Measurements from ENCODE around the gene LGALS14. TPM values are rescaled to one million over a fixed set of nuclear protein-coding genes. Genes with fewer than 3 reads are reported as not detected.

Gene LGALS14
- polyA plus RNA-seq (2013, experiment 1 of 2): not detected
- not detected for polyA plus RNA-seq (2013, experiment 2 of 2)

DNA sequence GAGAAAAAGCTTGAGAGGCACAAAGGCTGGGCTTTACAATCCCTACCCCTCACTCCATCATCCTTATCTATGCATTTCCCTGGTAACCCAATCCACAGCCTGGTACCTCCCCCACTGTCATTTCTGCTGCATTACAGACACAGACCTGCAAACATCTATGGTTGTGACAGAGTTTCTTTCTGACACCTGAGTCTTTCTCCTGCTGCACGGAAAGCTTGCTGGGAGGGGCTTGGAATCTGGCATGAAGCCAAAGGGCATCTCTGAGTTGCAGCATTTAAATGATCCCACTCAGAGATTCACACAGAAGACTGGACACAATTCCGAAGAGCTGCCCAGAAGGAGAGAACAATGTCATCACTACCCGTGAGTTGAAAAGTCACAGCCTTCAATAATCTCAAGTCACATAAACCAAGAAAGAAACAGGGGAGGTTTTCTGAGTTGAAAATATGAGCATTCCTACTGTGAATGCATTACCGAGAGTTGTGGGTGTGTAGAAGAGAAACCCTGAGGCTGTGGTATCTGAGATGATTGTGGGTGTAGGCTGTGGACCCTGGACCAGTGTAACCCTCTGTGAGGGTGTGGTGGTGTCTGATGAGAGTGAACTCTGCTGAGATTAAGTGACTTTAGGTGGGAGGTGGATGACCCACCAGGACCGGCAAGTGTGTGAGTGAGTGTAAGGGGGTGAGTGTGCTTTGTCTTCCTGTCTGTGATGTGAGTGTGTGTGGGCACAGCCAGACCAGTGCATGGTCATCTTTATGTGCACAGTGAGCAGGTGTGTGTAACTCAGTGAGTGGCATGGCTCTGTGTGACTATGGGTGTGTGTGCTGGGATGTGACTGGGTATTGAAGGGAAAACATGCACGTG is at the start of gene LGALS14:
Gene LGALS14, plus strand, starts transcription at position 301 of the 864 bp plus-strand sequence. Its CDS starts 48 bp downstream, at position 349.
- no CpG with 5 or more reads among the region's 6 CpGs for WGBS, 2 donors (ENCODE audit: extremely low coverage in 2 of 2, insufficient read length in 2 of 2, insufficient replicate concordance in 1 of 2)
- Histone ChIP-seq H2AFZ (ENCODE audit: low read length) (no peak within 1 kb of the TSS), H4K91ac (ENCODE audit: low read depth, low read length, poor library complexity) (peak within 1 kb of the TSS; percentile 6), H3K4me3 (ENCODE audit: low read length in 2 of 2) (no peak within 1 kb of the TSS), H3K18ac (ENCODE audit: low read length) (no peak within 1 kb of the TSS), H3K9ac (ENCODE audit: low read depth, low read length, poor library complexity) (no peak within 1 kb of the TSS), H3K79me1 (ENCODE audit: low read depth, low read length) (no peaks in the 10 kb centered on the region), H3K27ac (replicated peaks; ENCODE audit: low read length) (no peak within 1 kb of the TSS), H2BK12ac (ENCODE audit: low read length) (no peak within 1 kb of the TSS), H4K8ac (ENCODE audit: low read depth, low read length) (no peak within 1 kb of the TSS), H2BK15ac (ENCODE audit: low read length) (no peak within 1 kb of the TSS), H2BK120ac (ENCODE audit: low read depth, low read length) (peak within 1 kb of the TSS; percentile 42), H3K27me3 (ENCODE audit: control insufficient read depth in 3 of 3, insufficient read depth in 3 of 3, low read depth in 1 of 3, low read length in 3 of 3) (peaks cover 0 to 21% (median 0%) of the 10 kb centered on the region in 3 experiments), H2BK5ac (ENCODE audit: low read length) (no peak within 1 kb of the TSS), H3K36me3 (replicated peaks in 1 of 2; ENCODE audit: control insufficient read depth in 2 of 2, insufficient read depth in 2 of 2, low read length in 2 of 2) (no peaks in the 10 kb centered on the region), H3K23ac (ENCODE audit: low read depth, low read length, poor library complexity) (no peak within 1 kb of the TSS), H3K4me2 (ENCODE audit: insufficient read depth, low read length, poor library complexity, severe bottlenecking) (no peak within 1 kb of the TSS), H3K4me1 (ENCODE audit: control insufficient read depth in 2 of 2, insufficient read depth in 1 of 2, low read depth in 1 of 2, low read length in 2 of 2) (no peaks in the 10 kb centered on the region), H3K9me3 (replicated peaks in 1 of 2; ENCODE audit: control insufficient read depth in 2 of 2, insufficient read depth in 1 of 2, low read depth in 1 of 2, low read length in 2 of 2) (no peaks in the 10 kb centered on the region), H2AK5ac (ENCODE audit: low read depth, low read length) (no peak within 1 kb of the TSS), H3K4ac (ENCODE audit: low read length) (no peak within 1 kb of the TSS), H3K14ac (ENCODE audit: low read length) (peak within 1 kb of the TSS; percentile 57)
- DNase-seq (ENCODE audit: low spot score): no peak

GRCh38 chr19:39655613-39656012 is 48.7 kb upstream of the LGALS14 start, which contains the start of gene LGALS16:
TSS of gene LGALS16 (plus strand) at chr19:39655913. CDS start at chr19:39655962, 49 bp downstream.
- Histone ChIP-seq H4K8ac (ENCODE audit: low read depth, low read length) (no peak within 1 kb of the TSS), H3K36me3 (replicated peaks in 1 of 2; ENCODE audit: control insufficient read depth in 2 of 2, insufficient read depth in 2 of 2, low read length in 2 of 2) (no peaks in the 10 kb centered on the region), H3K23ac (ENCODE audit: low read depth, low read length, poor library complexity) (no peak within 1 kb of the TSS), H3K4ac (ENCODE audit: low read length) (no peak within 1 kb of the TSS), H3K9me3 (replicated peaks in 1 of 2; ENCODE audit: control insufficient read depth in 2 of 2, insufficient read depth in 1 of 2, low read depth in 1 of 2, low read length in 2 of 2) (no peaks in the 10 kb centered on the region), H3K4me3 (ENCODE audit: low read length in 2 of 2) (peak within 1 kb of the TSS in 1 of 2 donors; percentile 63), H3K4me1 (ENCODE audit: control insufficient read depth in 2 of 2, insufficient read depth in 1 of 2, low read depth in 1 of 2, low read length in 2 of 2) (no peaks in the 10 kb centered on the region), H4K91ac (ENCODE audit: low read depth, low read length, poor library complexity) (no peak within 1 kb of the TSS), H2BK120ac (ENCODE audit: low read depth, low read length) (no peak within 1 kb of the TSS), H3K27ac (replicated peaks; ENCODE audit: low read length) (no peak within 1 kb of the TSS), H3K9ac (ENCODE audit: low read depth, low read length, poor library complexity) (peak within 1 kb of the TSS; percentile 18), H2AFZ (ENCODE audit: low read length) (no peak within 1 kb of the TSS), H3K27me3 (ENCODE audit: control insufficient read depth in 3 of 3, insufficient read depth in 3 of 3, low read depth in 1 of 3, low read length in 3 of 3) (peaks cover 0 to 3% (median 0%) of the 10 kb centered on the region in 3 experiments), H2AK5ac (ENCODE audit: low read depth, low read length) (no peak within 1 kb of the TSS), H3K14ac (ENCODE audit: low read length) (no peak within 1 kb of the TSS), H2BK5ac (ENCODE audit: low read length) (no peak within 1 kb of the TSS), H2BK15ac (ENCODE audit: low read length) (no peak within 1 kb of the TSS), H3K4me2 (ENCODE audit: insufficient read depth, low read length, poor library complexity, severe bottlenecking) (no peak within 1 kb of the TSS), H3K79me1 (ENCODE audit: low read depth, low read length) (peaks cover 1% of the 10 kb centered on the region), H3K18ac (ENCODE audit: low read length) (no peak within 1 kb of the TSS), H2BK12ac (ENCODE audit: low read length) (no peak within 1 kb of the TSS)
- DNase-seq (ENCODE audit: low spot score): no peak
- WGBS, 2 donors (ENCODE audit: extremely low coverage in 2 of 2, insufficient read length in 2 of 2, insufficient replicate concordance in 1 of 2): no CpG with 5 or more reads among the region's 3 CpGs

DNA sequence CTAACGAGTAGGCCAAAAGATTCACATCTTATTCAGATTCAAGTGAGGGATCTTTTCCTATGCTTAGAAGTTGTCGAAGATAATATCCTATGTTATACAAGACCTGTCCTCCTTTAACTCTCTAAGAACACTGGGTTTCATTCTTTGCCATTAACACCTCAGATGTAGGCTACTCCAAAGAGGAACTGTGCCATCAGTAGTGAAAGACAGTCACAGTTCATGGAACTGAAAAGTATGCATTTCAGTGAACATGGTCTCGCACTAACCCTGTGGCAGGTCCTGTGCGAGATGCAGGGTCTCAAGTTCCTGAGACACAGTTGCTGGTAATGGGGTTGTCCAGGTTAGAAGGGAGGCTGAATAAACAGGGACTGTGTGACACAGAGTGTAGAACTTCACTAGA is 44.5 kb upstream of the LGALS14 start:
- Histone ChIP-seq H3K4me2 (ENCODE audit: insufficient read depth, low read length, poor library complexity, severe bottlenecking) (no peak overlapping the region), H4K91ac (ENCODE audit: low read depth, low read length, poor library complexity) (no peak overlapping the region), H3K23ac (ENCODE audit: low read depth, low read length, poor library complexity) (no peak overlapping the region), H2BK5ac (ENCODE audit: low read length) (no peak overlapping the region), H4K8ac (ENCODE audit: low read depth, low read length) (no peak overlapping the region), H3K9me3 (replicated peaks in 1 of 2; ENCODE audit: control insufficient read depth in 2 of 2, insufficient read depth in 1 of 2, low read depth in 1 of 2, low read length in 2 of 2) (no peaks in the 10 kb centered on the region), H3K27ac (replicated peaks; ENCODE audit: low read length) (no peak overlapping the region), H3K27me3 (ENCODE audit: control insufficient read depth in 3 of 3, insufficient read depth in 3 of 3, low read depth in 1 of 3, low read length in 3 of 3) (peaks cover 0 to 3% (median 0%) of the 10 kb centered on the region in 3 experiments), H3K79me1 (ENCODE audit: low read depth, low read length) (peaks cover 1% of the 10 kb centered on the region), H3K18ac (ENCODE audit: low read length) (no peak overlapping the region), H3K4me1 (ENCODE audit: control insufficient read depth in 2 of 2, insufficient read depth in 1 of 2, low read depth in 1 of 2, low read length in 2 of 2) (no peaks in the 10 kb centered on the region), H3K9ac (ENCODE audit: low read depth, low read length, poor library complexity) (no peak overlapping the region), H2AFZ (ENCODE audit: low read length) (no peak overlapping the region), H2AK5ac (ENCODE audit: low read depth, low read length) (no peak overlapping the region), H3K36me3 (replicated peaks in 1 of 2; ENCODE audit: control insufficient read depth in 2 of 2, insufficient read depth in 2 of 2, low read length in 2 of 2) (no peaks in the 10 kb centered on the region), H2BK120ac (ENCODE audit: low read depth, low read length) (no peak overlapping the region), H3K4me3 (ENCODE audit: low read length in 2 of 2) (no peak overlapping the region), H2BK15ac (ENCODE audit: low read length) (no peak overlapping the region), H3K14ac (ENCODE audit: low read length) (no peak overlapping the region), H2BK12ac (ENCODE audit: low read length) (no peak overlapping the region), H3K4ac (ENCODE audit: low read length) (no peak overlapping the region)
- no CpG with 5 or more reads among the region's 4 CpGs for WGBS, 2 donors (ENCODE audit: extremely low coverage in 2 of 2, insufficient read length in 2 of 2, insufficient replicate concordance in 1 of 2)
- DNase-seq (ENCODE audit: low spot score): no peak

- no peak overlapping the region for H3K14ac ChIP-seq (ENCODE audit: low read length)
- no peak overlapping the region for H2BK12ac ChIP-seq (ENCODE audit: low read length)
- WGBS, 2 donors (ENCODE audit: extremely low coverage in 2 of 2, insufficient read length in 2 of 2, insufficient replicate concordance in 1 of 2): no CpG with 5 or more reads among the region's 4 CpGs
- no peak overlapping the region for H3K18ac ChIP-seq (ENCODE audit: low read length)
- no peaks in the 10 kb centered on the region for H3K36me3 ChIP-seq (replicated peaks in 1 of 2; ENCODE audit: control insufficient read depth in 2 of 2, insufficient read depth in 2 of 2, low read length in 2 of 2)
- no peak overlapping the region for H2AFZ ChIP-seq (ENCODE audit: low read length)
- H3K4me1 ChIP-seq (ENCODE audit: control insufficient read depth in 2 of 2, insufficient read depth in 1 of 2, low read depth in 1 of 2, low read length in 2 of 2): no peaks in the 10 kb centered on the region
- H3K9me3 ChIP-seq (replicated peaks in 1 of 2; ENCODE audit: control insufficient read depth in 2 of 2, insufficient read depth in 1 of 2, low read depth in 1 of 2, low read length in 2 of 2): no peaks in the 10 kb centered on the region
- H4K91ac ChIP-seq (ENCODE audit: low read depth, low read length, poor library complexity): no peak overlapping the region
- H3K27me3 ChIP-seq (ENCODE audit: control insufficient read depth in 3 of 3, insufficient read depth in 3 of 3, low read depth in 1 of 3, low read length in 3 of 3): peaks cover 0 to 3% (median 0%) of the 10 kb centered on the region in 3 experiments
- DNase-seq (ENCODE audit: low spot score): no peak
- no peak overlapping the region for H3K23ac ChIP-seq (ENCODE audit: low read depth, low read length, poor library complexity)
- H3K4ac ChIP-seq (ENCODE audit: low read length): no peak overlapping the region
- no peak overlapping the region for H2AK5ac ChIP-seq (ENCODE audit: low read depth, low read length)
- no peak overlapping the region for H3K4me3 ChIP-seq (ENCODE audit: low read length in 2 of 2)
- no peak overlapping the region for H3K4me2 ChIP-seq (ENCODE audit: insufficient read depth, low read length, poor library complexity, severe bottlenecking)
- H2BK15ac ChIP-seq (ENCODE audit: low read length): no peak overlapping the region
- no peak overlapping the region for H3K27ac ChIP-seq (replicated peaks; ENCODE audit: low read length)
- H2BK5ac ChIP-seq (ENCODE audit: low read length): no peak overlapping the region
- H2BK120ac ChIP-seq (ENCODE audit: low read depth, low read length): no peak overlapping the region
- H3K79me1 ChIP-seq (ENCODE audit: low read depth, low read length): peaks cover 1% of the 10 kb centered on the region
- no peak overlapping the region for H3K9ac ChIP-seq (ENCODE audit: low read depth, low read length, poor library complexity)
- H4K8ac ChIP-seq (ENCODE audit: low read depth, low read length): no peak overlapping the region
These were observed 43.6 kb upstream of the LGALS14 start for GRCh38 chr19:39660661-39661060.

Measured in neuronal stem cell (in vitro differentiated cells).